GM12873 (cell line): ENCODE data around the gene CHD5.

Source experiments
- CTCF ChIP-seq: IDR thresholded peaks from 2 replicates; pipeline ENCODE4 v1.5.1; 2012; ENCODE audit warnings: low read depth, mild to moderate bottlenecking, moderate library complexity, low read length, control low read depth; ENCODE audit not compliant: insufficient read depth; ENCODE audit errors: missing control alignments

The CHD5 gene

DNA sequence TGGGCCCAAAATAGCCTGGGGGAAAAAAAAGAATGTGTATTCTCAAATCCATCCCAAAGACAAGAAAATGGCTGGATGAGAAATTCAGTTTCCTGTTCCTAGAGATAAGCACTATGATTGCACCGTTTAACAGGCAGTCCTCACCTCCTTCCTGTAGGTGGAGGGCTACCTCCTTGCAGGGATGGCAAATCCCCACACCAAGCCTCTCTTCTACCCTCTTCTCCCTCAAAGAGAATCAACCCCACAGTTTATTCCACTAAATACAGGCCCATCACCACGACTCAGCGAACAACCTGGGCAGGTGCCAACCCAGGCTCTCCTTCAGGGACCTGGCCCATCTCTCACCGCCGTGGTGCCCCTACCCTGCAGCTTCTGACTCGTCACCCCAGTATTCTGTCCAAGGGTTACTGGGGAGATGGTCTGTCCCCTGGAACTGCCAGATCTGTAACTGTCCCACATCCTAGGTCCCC, 3.4 kb upstream of the CHD5 start:
- no peak for TF ChIP-seq CTCF

DNA sequence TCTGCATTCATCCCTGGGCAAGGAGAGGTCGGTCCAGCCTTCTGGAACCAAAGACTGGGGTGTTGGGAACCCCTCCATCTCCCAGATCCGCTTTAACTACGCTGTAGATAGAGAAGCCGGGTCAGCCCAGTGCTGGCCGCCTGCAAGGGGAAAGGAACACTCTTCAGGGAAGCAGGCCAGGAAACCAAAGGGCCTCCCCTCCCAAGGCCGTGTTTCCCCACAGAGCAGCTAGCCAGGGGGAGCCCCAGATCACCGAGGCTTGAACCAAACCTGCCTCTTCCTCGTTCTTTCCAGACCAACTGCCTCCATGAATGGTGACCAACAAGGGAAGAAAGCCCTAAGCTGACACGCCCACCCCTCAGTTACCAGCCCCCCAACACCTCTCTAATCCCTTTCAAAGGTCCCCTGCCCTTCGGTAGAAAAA, 1.2 kb upstream of the CHD5 start:
- no peak for TF ChIP-seq CTCF

GRCh38 chr1:6180707-6181311, 688 bp upstream of the CHD5 start:
- TF ChIP-seq CTCF, result no peak

- no peak for TF ChIP-seq CTCF
Measured at GRCh38 chr1:6179564-6180175, 451 bp downstream of the CHD5 start.

GRCh38 chr1:6178751-6179563, 1.2 kb downstream of the CHD5 start:
- TF ChIP-seq CTCF, result no peak

DNA sequence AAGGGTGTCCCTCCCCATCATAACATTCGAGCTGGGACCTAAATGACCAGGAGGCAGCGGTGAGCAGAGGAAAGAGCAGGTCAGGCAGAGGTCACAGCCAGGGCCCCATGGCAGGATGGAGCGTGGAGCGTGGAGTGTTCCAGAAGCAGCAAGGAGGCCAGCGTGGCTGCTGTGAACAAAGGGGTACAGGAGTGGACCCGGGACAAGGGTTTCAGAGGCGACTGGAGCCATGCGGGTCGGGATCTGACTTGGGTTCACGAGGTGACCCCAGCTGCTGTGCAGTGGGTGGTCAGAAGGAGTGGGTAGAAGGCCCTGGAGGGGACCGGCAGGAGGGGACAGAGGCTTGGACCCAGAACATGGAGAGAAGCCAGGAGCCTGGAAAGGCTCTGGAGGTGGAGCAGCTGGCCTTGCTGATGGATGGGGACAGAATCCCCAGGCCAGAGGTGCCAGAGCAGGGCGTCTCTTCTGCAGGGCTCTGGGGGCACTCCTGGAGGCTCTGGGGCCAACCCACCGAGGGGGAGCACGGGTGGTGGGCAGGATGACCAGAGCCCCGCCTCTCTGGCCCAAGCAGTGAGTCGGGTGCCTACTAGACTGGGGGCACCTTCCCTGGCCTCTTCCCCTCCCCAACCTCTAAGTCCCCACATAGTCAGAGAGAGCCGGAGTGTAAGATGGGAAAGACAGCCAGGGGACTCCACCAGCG, 2.3 kb downstream of the CHD5 start:
- TF ChIP-seq CTCF, result no peak

- TF ChIP-seq CTCF, result no peak
Measured at GRCh38 chr1:6176779-6177178, 3.3 kb downstream of the CHD5 start.
